Osteoblast (primary cell): ENCODE data around the gene C15orf40. TPM values are rescaled to one million over a fixed set of nuclear protein-coding genes. Genes with fewer than 3 reads are reported as not detected.

Source experiments
- DNase-seq: peaks from one replicate; pipeline ENCODE4 v3.0.0; 2011; ENCODE audit warnings: low spot score, mixed read lengths; ENCODE audit not compliant: insufficient read length; ENCODE audit errors: missing footprints
- H2AFZ ChIP-seq: 2 replicates; pipeline ENCODE4 v1.6.0; 2011; ENCODE audit warnings: mild to moderate bottlenecking, low read length
- H3K27ac ChIP-seq: 2 replicates; pipeline ENCODE4 v1.5.1; 2011; ENCODE audit warnings: mild to moderate bottlenecking, low read depth, low read length, moderate library complexity
- H3K27me3 ChIP-seq: 2 replicates; pipeline ENCODE4 v1.6.0; 2012; ENCODE audit warnings: mild to moderate bottlenecking, control low read depth, inconsistent platforms, low read length, moderate library complexity; ENCODE audit not compliant: insufficient read depth
- H3K36me3 ChIP-seq: 2 replicates; pipeline ENCODE4 v1.5.1; 2011; ENCODE audit warnings: mild to moderate bottlenecking, low read length, control low read depth, moderate library complexity; ENCODE audit not compliant: insufficient read depth
- H3K4me1 ChIP-seq: 2 replicates; pipeline ENCODE4 v1.5.1; 2011; ENCODE audit warnings: mild to moderate bottlenecking, low read length, control low read depth, moderate library complexity; ENCODE audit not compliant: insufficient read depth
- H3K4me2 ChIP-seq: 2 replicates; pipeline ENCODE4 v1.6.0; 2011; ENCODE audit warnings: mild to moderate bottlenecking, low read length; ENCODE audit not compliant: insufficient read depth
- H3K4me3 ChIP-seq: fragments of 200-600 bp; sonication (generic); 3 replicates; pipeline ENCODE4 v1.5.1; 2012; ENCODE audit warnings: mild to moderate bottlenecking, low read length, inconsistent platforms; ENCODE audit not compliant: insufficient read depth
- H3K79me2 ChIP-seq: 2 replicates; pipeline ENCODE4 v1.6.0; 2012; ENCODE audit warnings: mild to moderate bottlenecking, low read length, control low read depth, inconsistent platforms; ENCODE audit not compliant: insufficient read depth
- H3K9me3 ChIP-seq: 2 replicates; pipeline ENCODE4 v1.5.1; 2011; ENCODE audit warnings: low read depth, low read length, control low read depth
- H4K20me1 ChIP-seq: 2 replicates; pipeline ENCODE4 v1.6.0; 2012; ENCODE audit warnings: mild to moderate bottlenecking, low read length, control low read depth; ENCODE audit not compliant: insufficient read depth
- total RNA-seq: library from RNA; depleted of rRNA; stranded (reverse); fragments of >200 nt; gene quantifications from 2 replicates; pipeline ENCODE4 v1.2.3, GENCODE V29; 2012
- TF ChIP-seq, protein P1 (sequence below): IDR thresholded peaks from 2 replicates; pipeline ENCODE4 v1.5.1; 2011; ENCODE audit warnings: mild to moderate bottlenecking, low read depth, low read length, moderate library complexity; ENCODE audit errors: extremely low read depth

The C15orf40 gene
- total RNA-seq, 1 donor, result 13.4 TPM

GRCh38 chr15:82952158-82953081, 59.0 kb downstream of the C15orf40 start, which contains the start of gene HOMER2:
HOMER2 (minus strand) TSS chr15:82952720; CDS start chr15:82952535, 185 bp downstream.
- H3K27ac ChIP-seq, result no peak within 1 kb of the TSS
- no peaks in the 10 kb centered on the region for H3K79me2 ChIP-seq
- peak; percentile 87 for DNase-seq
- H3K27me3 ChIP-seq, result peaks cover 8% of the 10 kb centered on the region
- H3K4me2 ChIP-seq, result peak within 1 kb of the TSS; percentile 80
- peak within 1 kb of the TSS; percentile 41 for H2AFZ ChIP-seq
- no peaks in the 10 kb centered on the region for H3K36me3 ChIP-seq
- peak within 1 kb of the TSS; percentile 67 for H3K4me3 ChIP-seq
- no peaks in the 10 kb centered on the region for H3K9me3 ChIP-seq
- H3K4me1 ChIP-seq, result peaks cover 9% of the 10 kb centered on the region
- TF ChIP-seq, protein P1, sequence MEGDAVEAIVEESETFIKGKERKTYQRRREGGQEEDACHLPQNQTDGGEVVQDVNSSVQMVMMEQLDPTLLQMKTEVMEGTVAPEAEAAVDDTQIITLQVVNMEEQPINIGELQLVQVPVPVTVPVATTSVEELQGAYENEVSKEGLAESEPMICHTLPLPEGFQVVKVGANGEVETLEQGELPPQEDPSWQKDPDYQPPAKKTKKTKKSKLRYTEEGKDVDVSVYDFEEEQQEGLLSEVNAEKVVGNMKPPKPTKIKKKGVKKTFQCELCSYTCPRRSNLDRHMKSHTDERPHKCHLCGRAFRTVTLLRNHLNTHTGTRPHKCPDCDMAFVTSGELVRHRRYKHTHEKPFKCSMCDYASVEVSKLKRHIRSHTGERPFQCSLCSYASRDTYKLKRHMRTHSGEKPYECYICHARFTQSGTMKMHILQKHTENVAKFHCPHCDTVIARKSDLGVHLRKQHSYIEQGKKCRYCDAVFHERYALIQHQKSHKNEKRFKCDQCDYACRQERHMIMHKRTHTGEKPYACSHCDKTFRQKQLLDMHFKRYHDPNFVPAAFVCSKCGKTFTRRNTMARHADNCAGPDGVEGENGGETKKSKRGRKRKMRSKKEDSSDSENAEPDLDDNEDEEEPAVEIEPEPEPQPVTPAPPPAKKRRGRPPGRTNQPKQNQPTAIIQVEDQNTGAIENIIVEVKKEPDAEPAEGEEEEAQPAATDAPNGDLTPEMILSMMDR, result no peak
- H4K20me1 ChIP-seq, result peaks cover 4% of the 10 kb centered on the region

DNA sequence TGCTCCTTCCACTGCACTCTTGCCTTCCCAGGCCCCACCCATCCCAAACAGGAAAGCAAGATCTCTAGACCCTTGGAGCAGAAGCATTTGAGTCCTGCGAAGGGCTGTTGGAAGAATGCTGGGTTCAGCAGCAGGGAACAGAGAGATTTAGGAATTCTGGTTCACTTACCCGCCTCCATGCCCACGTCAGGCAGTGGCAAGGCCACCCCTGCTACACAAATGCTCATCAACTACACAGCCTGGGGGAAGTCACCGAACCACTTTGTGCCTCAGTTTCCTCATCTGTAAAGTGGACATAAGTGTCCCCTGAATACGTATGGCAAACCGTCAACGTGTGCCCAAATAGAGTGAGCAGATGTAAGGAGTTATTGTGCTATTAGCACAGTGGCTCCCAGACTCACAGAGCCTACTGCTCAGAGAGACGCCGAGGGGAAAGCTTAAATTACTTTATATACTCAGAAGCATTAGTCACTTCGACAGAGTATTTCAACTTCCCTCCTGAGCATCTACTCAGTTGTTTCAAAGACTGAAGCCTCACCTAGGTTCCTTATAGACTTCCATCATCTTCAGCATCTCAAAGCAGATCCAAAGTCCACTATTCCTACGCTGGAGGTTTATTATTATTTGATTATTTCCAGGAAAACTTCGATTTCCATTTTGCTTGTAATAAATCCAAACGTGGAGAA, 59.8 kb downstream of the C15orf40 start:
- peak overlapping the region; percentile 67 for H3K4me3 ChIP-seq
- H3K4me1 ChIP-seq, result peaks cover 9% of the 10 kb centered on the region
- peaks cover 8% of the 10 kb centered on the region for H3K27me3 ChIP-seq
- H3K36me3 ChIP-seq, result no peaks in the 10 kb centered on the region
- no peak overlapping the region for H3K27ac ChIP-seq
- H3K9me3 ChIP-seq, result no peaks in the 10 kb centered on the region
- H4K20me1 ChIP-seq, result peaks cover 4% of the 10 kb centered on the region
- peak overlapping the region; percentile 80 for H3K4me2 ChIP-seq
- DNase-seq, result peak; percentile 92
- TF ChIP-seq, protein P1, result no peak
- H2AFZ ChIP-seq, result peak overlapping the region; percentile 41
- no peaks in the 10 kb centered on the region for H3K79me2 ChIP-seq

GRCh38 chr15:82950746-82951370, 60.6 kb downstream of the C15orf40 start:
- Histone ChIP-seq H3K4me3 (no peak overlapping the region), H3K79me2 (no peaks in the 10 kb centered on the region), H3K4me2 (no peak overlapping the region), H3K27ac (no peak overlapping the region), H3K27me3 (peaks cover 8% of the 10 kb centered on the region), H3K36me3 (no peaks in the 10 kb centered on the region), H2AFZ (peak overlapping the region; percentile 20), H3K4me1 (peaks cover 9% of the 10 kb centered on the region), H4K20me1 (peaks cover 4% of the 10 kb centered on the region), H3K9me3 (no peaks in the 10 kb centered on the region)
- peak; percentile 72 for DNase-seq
- TF ChIP-seq, protein P1, result no peak
